GM12878 (cell line): ENCODE measurements around the gene FOXRED2. TPM values are rescaled to one million over a fixed set of nuclear protein-coding genes. Genes with fewer than 3 reads are reported as not detected.
A peak's percentile ranks its signal among the peaks of the same experiment; 100 is the strongest.

ENCODE experiments used
- ATAC-seq: fragments of 200-7000 bp; cut with Tn5 transposase; 3 replicates; pipeline ENCODE4 v1.9.1; 2020; ENCODE audit warnings: mild to moderate bottlenecking, moderate library complexity
- BruUV-seq: library from RNA; stranded (reverse); fragments of 400-500 nt; replicated peaks from 2 replicates; lab custom pipeline; 2021; lab: Mats Ljungman, UMichigan
- CTCF ChIA-PET: fragments of 300-600 bp; sonication (Branson Sonifier 250); formaldehyde crosslinking; extraction: SDS; loops from one replicate; lab custom pipeline; 2021; ENCODE audit warnings: inconsistent platforms; lab: Yijun Ruan, JAX
- POLR2A ChIA-PET: fragments of 350-600 bp; formaldehyde crosslinking; extraction: SDS; loops from one replicate; lab custom pipeline; 2021; ENCODE audit warnings: inconsistent platforms; lab: Charles Lee
- RAD21 ChIA-PET: fragments of 300-600 bp; sonication (Branson Sonifier 250); formaldehyde crosslinking; loops from one replicate; lab custom pipeline; 2023; ENCODE audit warnings: antibody characterized with exemption; ENCODE audit not compliant: unreplicated experiment; lab: Charles Lee
- SMC1A ChIA-PET: fragments of 300-600 bp; sonication (Branson Sonifier 250); formaldehyde crosslinking; loops from one replicate; lab custom pipeline; 2023; ENCODE audit not compliant: unreplicated experiment, uncharacterized antibody; lab: Charles Lee
- DNase-seq: peaks from one replicate; pipeline ENCODE4 v3.0.0-alpha.2; 2011; ENCODE audit warnings: low read depth, low spot score
- FAIRE-seq: peaks from 3 replicates; lab custom pipeline; 2011; peaks lifted over from hg19 to GRCh38; lab: Jason Lieb, UNC
- H2AFZ ChIP-seq: 2 replicates; pipeline ENCODE4 v1.6.0; 2011; ENCODE audit warnings: low read depth, low read length, control low read depth; ENCODE audit not compliant: control insufficient read depth
- H3K27ac ChIP-seq: 2 replicates; pipeline ENCODE4 v1.5.1; 2011; ENCODE audit warnings: control low read depth; ENCODE audit not compliant: control insufficient read depth, insufficient read depth
- H3K27me3 ChIP-seq, 2 experiments: replicated peaks in 1 of 2; 2 replicates each; pipeline versions ENCODE4 v1.6.0 to v1.6.1; 2011; ENCODE audit warnings: low read length in 1 of 2; ENCODE audit not compliant: control insufficient read depth in 2 of 2, insufficient read depth in 2 of 2
- H3K36me3 ChIP-seq, 2 experiments: 2 replicates each; pipeline ENCODE4 v1.5.1; 2011; ENCODE audit warnings: low read length in 1 of 2; ENCODE audit not compliant: control insufficient read depth in 2 of 2, insufficient read depth in 2 of 2
- H3K4me1 ChIP-seq: 2 replicates; pipeline ENCODE4 v1.6.1; 2011; ENCODE audit warnings: mild to moderate bottlenecking, low read length, moderate library complexity, mixed read lengths; ENCODE audit not compliant: control insufficient read depth, insufficient read depth
- H3K4me2 ChIP-seq: 2 replicates; pipeline ENCODE4 v1.6.0; 2011; ENCODE audit warnings: control low read depth; ENCODE audit not compliant: control insufficient read depth, insufficient read depth
- H3K4me3 ChIP-seq: fragments of 200-600 bp; sonication (generic); 2 replicates; pipeline ENCODE4 v1.5.1; 2016
- H3K79me2 ChIP-seq: 2 replicates; pipeline ENCODE4 v1.6.0; 2011; ENCODE audit warnings: low read length; ENCODE audit not compliant: control insufficient read depth, insufficient read depth
- H3K9ac ChIP-seq: 2 replicates; pipeline ENCODE4 v1.8.0; 2011; ENCODE audit warnings: low read length, control low read depth, mixed read lengths; ENCODE audit not compliant: control insufficient read depth, insufficient read depth
- H3K9me3 ChIP-seq: replicated peaks from 3 replicates; pipeline ENCODE4 v1.5.1; 2011; ENCODE audit warnings: mild to moderate bottlenecking, low read length; ENCODE audit not compliant: control insufficient read depth, insufficient read depth
- H4K20me1 ChIP-seq: 2 replicates; pipeline ENCODE4 v1.6.0; 2011; ENCODE audit not compliant: control insufficient read depth, insufficient read depth
- ASH2L ChIP-seq: fragments of 300-600, 200-600 bp; sonication (generic); IDR thresholded peaks from 2 replicates; pipeline ENCODE4 v1.6.1; 2017; ENCODE audit warnings: low read depth, mild to moderate bottlenecking, borderline replicate concordance
- MLLT1 ChIP-seq: fragments of 450-650 bp; IDR thresholded peaks from 2 replicates; pipeline ENCODE4 v1.6.1; 2016; ENCODE audit warnings: mild to moderate bottlenecking
- SP1 ChIP-seq: IDR thresholded peaks from one replicate; pipeline ENCODE4 v1.6.1; 2011; ENCODE audit warnings: low read depth, low read length
- SPI1 ChIP-seq: IDR thresholded peaks from 2 replicates; pipeline ENCODE4 v1.6.1; 2011; ENCODE audit warnings: low read depth, mild to moderate bottlenecking, low read length, moderate library complexity, borderline replicate concordance; ENCODE audit not compliant: insufficient read depth
- ZNF687 ChIP-seq: fragments of 450-650 bp; IDR thresholded peaks from 2 replicates; pipeline ENCODE4 v1.6.1; 2017; ENCODE audit warnings: mild to moderate bottlenecking, moderate library complexity
- WGBS: methylation state at CpG from one replicate; pipeline ENCODE4 v1.1.6; 2016; ENCODE audit warnings: low lambda C conversion rate; ENCODE audit not compliant: insufficient replicate concordance, insufficient coverage; ENCODE audit errors: missing lambda C conversion rate; 5-methylcytosine and 5-hydroxymethylcytosine counted together
- in situ Hi-C: fragments of 300-500 bp; cut with MboI; formaldehyde crosslinking; loops from 9 replicates; pipeline ENCODE4 v1.14.3; 2018; ENCODE audit warnings: mixed read lengths
- intact Hi-C: fragments of 100-400 bp; cut with micrococcal nuclease; formaldehyde crosslinking; loops from one replicate; pipeline ENCODE4 v1.14.2; 2022; ENCODE audit not compliant: unreplicated experiment
- polyA plus RNA-seq, 11 experiments: library from polyadenylated mRNA; depleted of rRNA in 4 of 11; unstranded in 6 of 11; stranded (reverse) in 5 of 11; fragments of >200 nt; fragmentation: Nextera tagmentation in 4 of 11; fragmentation: Illumina TruSeq in 1 of 11; extraction: Ambion mirVana in 4 of 11; extraction: Trizol in 1 of 11; gene quantifications; 1 replicate in 1 of 11; 2 replicates in 10 of 11; pipeline versions ENCODE4 v1.2.1 to v1.2.3, GENCODE V29; 2011 to 2016; ENCODE audit warnings: inconsistent platforms in 2 of 11, missing spikeins in 2 of 11, low read depth in 1 of 11
- total RNA-seq, 4 experiments: library from RNA; depleted of rRNA in 3 of 4; stranded (reverse); fragments of >200 nt in 3 of 4; fragmentation: Illumina TruSeq in 1 of 4; extraction: Trizol in 1 of 4; gene quantifications; 2 replicates each; pipeline versions ENCODE4 v1.2.1 to v1.2.3, GENCODE V29; 2013 to 2021

Gene FOXRED2
- total and polyA plus RNA-seq, 10 of the 15 experiments (the other 5 are each of a cell fraction or from before 2014, with no cell fraction given), result 1.8 to 28.8 (median 7.6) TPM

GRCh38 chr22:36447632-36448031 is 59.2 kb downstream of the FOXRED2 start:
- intact Hi-C loops, result no loop called here
- H3K9ac ChIP-seq, result no peak overlapping the region
- POLR2A ChIA-PET, result interaction anchor here (0.6 kb wide), 1 partner anchor 8 kb away, joined by 4 read pairs; no protein-coding TSS in a partner anchor
- WGBS, result 50% methylated on average over 2 of the region's 2 CpGs
- no peaks in the 10 kb centered on the region for H3K79me2 ChIP-seq
- TF ChIP-seq SP1 (no peak), SPI1 (peak; percentile 45; the same call in 1 of the 2 replicates)
- no peak overlapping the region for H3K4me3 ChIP-seq
- SMC1A ChIA-PET, result interaction anchor here (1.2 to 1.4 kb wide), 2 partner anchors 12 to 147 kb away, joined by 3 read pairs; no protein-coding TSS in a partner anchor
- FAIRE-seq (no peak), ATAC-seq (no peak), DNase-seq (no peak)
- no peaks in the 10 kb centered on the region for H4K20me1 ChIP-seq
- RAD21 ChIA-PET, result no interaction called here
- no peak overlapping the region for H3K27ac ChIP-seq
- CTCF ChIA-PET, result interaction anchor here (1.0 to 2.0 kb wide), 3 partner anchors 12 to 24 kb away, joined by 3 to 5 read pairs (median 5); no protein-coding TSS in a partner anchor
- no peaks in the 10 kb centered on the region for H3K36me3 ChIP-seq
- peaks cover 19% of the 10 kb centered on the region for H3K4me1 ChIP-seq
- in situ Hi-C loops, result no loop called here
- no peaks in the 10 kb centered on the region for H3K9me3 ChIP-seq
- no peaks in the 10 kb centered on the region for H3K27me3 ChIP-seq
- no peak overlapping the region for H3K4me2 ChIP-seq
- no TSS peak for BruUV-seq
- no peak overlapping the region for H2AFZ ChIP-seq

GRCh38 chr22:36445158-36445668 is 61.6 kb downstream of the FOXRED2 start:
- WGBS, result 68% methylated on average over 8 of the region's 8 CpGs
- FAIRE-seq, result no peak

More at GRCh38 chr22:36445158-36445668, 61.6 kb downstream of the FOXRED2 start:
- Histone ChIP-seq H3K9me3 (no peaks in the 10 kb centered on the region), H3K4me1 (peaks cover 3% of the 10 kb centered on the region; the same call in 1 of the 2 replicates), H2AFZ (no peak overlapping the region), H3K4me2 (no peak overlapping the region), H3K27ac (no peak overlapping the region), H3K36me3 (no peaks in the 10 kb centered on the region), H3K4me3 (no peak overlapping the region), H3K9ac (no peak overlapping the region), H3K27me3 (no peaks in the 10 kb centered on the region), H3K79me2 (no peaks in the 10 kb centered on the region), H4K20me1 (no peaks in the 10 kb centered on the region)
- ChIA-PET RAD21 (no interaction called here), POLR2A (no interaction called here), SMC1A (no interaction called here), CTCF (interaction anchor here (1.0 to 1.2 kb wide), 2 partner anchors 143 to 167 kb away, joined by 3 to 4 read pairs; no protein-coding TSS in a partner anchor)
- ATAC-seq (no peak), DNase-seq (no peak)
- TF ChIP-seq ASH2L (no peak), MLLT1 (peak; percentile 84), ZNF687 (no peak)
- intact Hi-C loops, result no loop called here
- in situ Hi-C loops, result no loop called here
- BruUV-seq, result no TSS peak
